C4-2B (cell line): ENCODE results near the gene KIAA0586.

ENCODE experiments used
- CTCF ChIP-seq: fragments of 450-650 bp; conservative IDR thresholded peaks from 2 replicates; pipeline ENCODE4 v1.5.1; 2017; ENCODE audit warnings: mild to moderate bottlenecking
- ZFX ChIP-seq: fragments of 450-650 bp; IDR thresholded peaks from 2 replicates; pipeline ENCODE4 v1.6.1; 2017

- TF ChIP-seq CTCF (no peak), ZFX (no peak)
Observed at GRCh38 chr14:58572863-58573262, 145.3 kb downstream of the KIAA0586 start.
